Measurements from ENCODE around the gene MYO1D. TPM values are rescaled to one million over a fixed set of nuclear protein-coding genes. Genes with fewer than 3 reads are reported as not detected.

MYO1D gene
- total and polyA plus RNA-seq, 2 of the 13 experiments (the other 11 are each of a cell fraction or from before 2014, with no cell fraction given) = 13.2 to 17.3 TPM

DNA sequence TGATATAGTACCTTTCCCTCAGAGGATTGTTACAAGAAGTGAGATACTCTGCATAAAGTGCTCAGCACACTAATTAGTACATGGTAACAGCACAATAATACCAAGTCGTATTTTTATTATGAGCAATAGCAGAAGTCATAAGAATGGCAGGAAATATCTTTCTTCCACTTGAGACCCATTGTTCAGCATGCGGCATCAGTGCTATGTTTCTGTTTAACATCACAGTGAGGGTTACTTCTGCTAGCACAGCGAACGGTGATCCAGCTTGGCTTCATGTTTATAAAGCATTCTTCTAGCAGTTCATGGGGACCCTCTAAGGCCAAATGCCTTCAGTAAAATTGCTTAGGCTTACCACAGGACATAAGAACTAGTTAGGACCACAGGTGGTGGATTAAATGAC, 83.1 kb downstream of the MYO1D start:
- Histone ChIP-seq H3K4me3 (replicated peaks in 1 of 3; ENCODE audit: insufficient read depth in 1 of 3, low read depth in 2 of 3, low read length in 3 of 3) (no peak overlapping the region), H3K36me3 (replicated peaks in 1 of 2; ENCODE audit: control insufficient read depth in 1 of 2, insufficient read depth in 2 of 2, low read length in 2 of 2) (no peaks in the 10 kb centered on the region), H3K9ac (ENCODE audit: insufficient read depth, low read depth, low read length) (no peak overlapping the region), H3K9me3 (ENCODE audit: low read length) (no peaks in the 10 kb centered on the region), H3K4me1 (ENCODE audit: insufficient read depth, low read length) (peaks cover 49% of the 10 kb centered on the region), H2AFZ (ENCODE audit: low read length) (no peak overlapping the region), H3K79me2 (ENCODE audit: insufficient read depth, low read length) (peaks cover 3% of the 10 kb centered on the region), H3K27ac (ENCODE audit: extremely low read length, insufficient read depth, low read length) (peak overlapping the region; percentile 24), H4K20me1 (ENCODE audit: insufficient read depth, low read length) (no peaks in the 10 kb centered on the region), H3K4me2 (ENCODE audit: low read depth, low read length) (no peak overlapping the region), H3K27me3 (ENCODE audit: control insufficient read depth in 1 of 2, insufficient read depth in 2 of 2, low read length in 2 of 2) (no peaks in the 10 kb centered on the region)
- ChIA-PET CTCF (ENCODE audit: low intra/inter-chr PET ratio, low total read pairs) (no interaction called here), POLR2A (interaction anchor here (1.0 kb wide), 1 partner anchor 83 kb away, joined by 4 read pairs; the partner anchor contains the start of gene MYO1D)
- TF ChIP-seq ZNF329 (CRISPR knock-in tag; IDR thresholded peaks at IDR 0.05; ENCODE audit: low read depth) (no peak), TCF7L2 (IDR thresholded peaks at IDR 0.05; ENCODE audit: low read depth, low read length) (no peak), GFI1 (CRISPR knock-in tag; IDR thresholded peaks at IDR 0.05; ENCODE audit: borderline replicate concordance) (no peak), ZFX (CRISPR knock-in tag; IDR thresholded peaks at IDR 0.05; ENCODE audit: low read depth) (no peak)
- TF ChIP-seq, protein P1, sequence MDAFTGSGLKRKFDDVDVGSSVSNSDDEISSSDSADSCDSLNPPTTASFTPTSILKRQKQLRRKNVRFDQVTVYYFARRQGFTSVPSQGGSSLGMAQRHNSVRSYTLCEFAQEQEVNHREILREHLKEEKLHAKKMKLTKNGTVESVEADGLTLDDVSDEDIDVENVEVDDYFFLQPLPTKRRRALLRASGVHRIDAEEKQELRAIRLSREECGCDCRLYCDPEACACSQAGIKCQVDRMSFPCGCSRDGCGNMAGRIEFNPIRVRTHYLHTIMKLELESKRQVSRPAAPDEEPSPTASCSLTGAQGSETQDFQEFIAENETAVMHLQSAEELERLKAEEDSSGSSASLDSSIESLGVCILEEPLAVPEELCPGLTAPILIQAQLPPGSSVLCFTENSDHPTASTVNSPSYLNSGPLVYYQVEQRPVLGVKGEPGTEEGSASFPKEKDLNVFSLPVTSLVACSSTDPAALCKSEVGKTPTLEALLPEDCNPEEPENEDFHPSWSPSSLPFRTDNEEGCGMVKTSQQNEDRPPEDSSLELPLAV (CRISPR knock-in tag; conservative IDR thresholded peaks at IDR 0.05; ENCODE audit: low read depth) = no peak
- intact Hi-C loops (cut with micrococcal nuclease; ENCODE audit: unreplicated experiment) (no loop called here), in situ Hi-C loops (cut with HindIII; ENCODE audit: extremely low pct_ligation_motif_present, low pct_unique_long_range_greater_than_20kb) (no loop called here)
- DNase-seq (ENCODE audit: low spot score) (no peak), ATAC-seq (no peak), FAIRE-seq (no peak)
- 92% methylated on average over 4 of the region's 4 CpGs for WGBS (ENCODE audit: low lambda C conversion rate)
- no TSS peak for BruUV-seq (replicated peaks)

GRCh38 chr17:32792207-32792606, 84.7 kb downstream of the MYO1D start:
- Histone ChIP-seq H3K4me3 (replicated peaks in 1 of 3; ENCODE audit: insufficient read depth in 1 of 3, low read depth in 2 of 3, low read length in 3 of 3) (peak overlapping the region in 1 of 3 experiments; percentile 26; a peak in 1 of 6 replicates), H3K36me3 (replicated peaks in 1 of 2; ENCODE audit: control insufficient read depth in 1 of 2, insufficient read depth in 2 of 2, low read length in 2 of 2) (no peaks in the 10 kb centered on the region), H3K27me3 (ENCODE audit: control insufficient read depth in 1 of 2, insufficient read depth in 2 of 2, low read length in 2 of 2) (no peaks in the 10 kb centered on the region), H3K4me2 (ENCODE audit: low read depth, low read length) (peak overlapping the region; percentile 50), H2AFZ (ENCODE audit: low read length) (no peak overlapping the region), H4K20me1 (ENCODE audit: insufficient read depth, low read length) (no peaks in the 10 kb centered on the region), H3K9ac (ENCODE audit: insufficient read depth, low read depth, low read length) (no peak overlapping the region), H3K79me2 (ENCODE audit: insufficient read depth, low read length) (peaks cover 3% of the 10 kb centered on the region), H3K27ac (ENCODE audit: extremely low read length, insufficient read depth, low read length) (peak overlapping the region; percentile 49), H3K4me1 (ENCODE audit: insufficient read depth, low read length) (peaks cover 49% of the 10 kb centered on the region), H3K9me3 (ENCODE audit: low read length) (no peaks in the 10 kb centered on the region)
- in situ Hi-C loops (cut with HindIII; ENCODE audit: extremely low pct_ligation_motif_present, low pct_unique_long_range_greater_than_20kb) = no loop called here
- ChIA-PET POLR2A (no interaction called here), CTCF (ENCODE audit: low intra/inter-chr PET ratio, low total read pairs) (no interaction called here)
- BruUV-seq (replicated peaks) = no TSS peak
- DNase-seq (ENCODE audit: low spot score) = peak; percentile 45
- ATAC-seq = no peak
- WGBS (ENCODE audit: low lambda C conversion rate) = 0% methylated on average over 1 of the region's 1 CpG
- intact Hi-C loops (cut with micrococcal nuclease; ENCODE audit: unreplicated experiment) = no loop called here
- FAIRE-seq = no peak
- TF ChIP-seq FOXC1 (CRISPR knock-in tag; IDR thresholded peaks at IDR 0.05; ENCODE audit: borderline replicate concordance) (no peak), EP300 (IDR thresholded peaks at IDR 0.05; ENCODE audit: low read depth in 2 of 2, low read length in 2 of 2) (0 out of 4 replicates have a peak, but pooled peaks of 1 of the 2 experiments have one; percentile 13), EP300 (CRISPR knock-in tag; IDR thresholded peaks at IDR 0.05; ENCODE audit: borderline replicate concordance) (no peak), RFXAP (CRISPR knock-in tag; IDR thresholded peaks at IDR 0.05; ENCODE audit: borderline replicate concordance) (no peak), CEBPB (IDR thresholded peaks at IDR 0.05; ENCODE audit: borderline replicate concordance, low read depth, low read length) (0 out of 2 replicates have a peak, but pooled peaks have one; percentile 41), HCFC1 (IDR thresholded peaks at IDR 0.05; ENCODE audit: low read depth, low read length) (no peak), ZNF451 (CRISPR knock-in tag; IDR thresholded peaks at IDR 0.05) (no peak), GZF1 (CRISPR knock-in tag; IDR thresholded peaks at IDR 0.05) (no peak), ZNF670 (CRISPR knock-in tag; IDR thresholded peaks at IDR 0.05; ENCODE audit: borderline replicate concordance) (no peak), ZNF746 (CRISPR knock-in tag; IDR thresholded peaks at IDR 0.05) (no peak), SIX1 (CRISPR knock-in tag; IDR thresholded peaks at IDR 0.05; ENCODE audit: borderline replicate concordance) (peak; percentile 79)

All from HepG2 (cell line).